Hippocampal formation (tissue), 2 donors: ENCODE measurements around the gene CACNA1H.

ENCODE experiments used
- DNase-seq, 2 donors: peaks; one replicate each; lab custom pipeline; 2025; lab: John Stamatoyannopoulos, UW

Gene CACNA1H

DNA sequence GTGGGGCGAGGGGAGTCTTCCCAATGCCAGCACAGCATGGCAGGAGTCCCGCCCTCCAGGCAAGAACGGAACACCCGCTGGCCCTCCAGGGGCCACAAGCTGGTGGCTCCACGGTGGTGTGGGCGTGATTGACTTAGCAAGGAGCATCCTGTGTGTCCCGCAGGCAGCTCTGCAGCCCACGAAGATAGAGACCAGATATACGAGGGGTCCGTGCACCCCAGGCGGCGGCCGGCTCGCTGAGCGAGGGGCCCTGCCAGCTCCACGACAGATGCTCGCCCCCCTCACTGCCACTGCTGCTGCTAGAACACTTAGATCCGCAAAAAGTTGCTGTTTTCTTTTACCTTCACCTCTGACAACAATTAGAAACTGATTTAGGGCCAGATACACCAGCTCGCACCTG lies 10.0 kb upstream of the CACNA1H start:
- DNase-seq, result no peak

DNA sequence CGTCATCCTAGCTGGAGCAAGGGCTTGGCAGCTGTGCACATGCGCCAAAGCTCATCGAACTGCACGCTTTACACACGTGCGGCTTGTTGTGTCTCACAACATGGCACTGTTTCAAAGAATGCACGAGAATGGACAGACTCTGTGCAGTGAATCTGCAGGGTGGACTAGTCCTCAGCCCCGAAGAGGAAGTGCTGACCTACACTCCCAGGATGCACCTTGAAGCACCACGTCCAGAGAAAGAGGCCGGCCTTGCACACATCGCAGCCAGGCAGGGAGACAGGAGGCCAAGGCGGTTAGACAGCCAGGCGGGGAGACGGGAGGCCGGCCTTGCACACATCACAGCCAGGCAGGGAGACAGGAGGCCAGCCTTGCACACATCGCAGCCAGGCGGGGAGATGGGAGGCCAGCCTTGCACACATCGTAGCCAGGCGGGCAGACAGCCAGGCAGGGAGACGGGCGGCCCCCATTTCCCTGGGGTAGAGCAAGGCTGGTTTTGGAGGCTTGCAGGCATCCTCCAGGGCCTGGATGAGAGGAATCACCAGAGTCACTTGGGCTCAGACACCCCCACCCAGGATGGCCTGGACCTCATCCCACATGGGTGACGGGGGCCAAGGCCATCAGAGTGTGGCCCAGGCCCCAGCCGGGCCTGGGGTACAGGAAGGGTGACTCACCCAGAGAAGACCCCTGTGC lies 9.0 kb upstream of the CACNA1H start:
- DNase-seq, result no peak

DNA sequence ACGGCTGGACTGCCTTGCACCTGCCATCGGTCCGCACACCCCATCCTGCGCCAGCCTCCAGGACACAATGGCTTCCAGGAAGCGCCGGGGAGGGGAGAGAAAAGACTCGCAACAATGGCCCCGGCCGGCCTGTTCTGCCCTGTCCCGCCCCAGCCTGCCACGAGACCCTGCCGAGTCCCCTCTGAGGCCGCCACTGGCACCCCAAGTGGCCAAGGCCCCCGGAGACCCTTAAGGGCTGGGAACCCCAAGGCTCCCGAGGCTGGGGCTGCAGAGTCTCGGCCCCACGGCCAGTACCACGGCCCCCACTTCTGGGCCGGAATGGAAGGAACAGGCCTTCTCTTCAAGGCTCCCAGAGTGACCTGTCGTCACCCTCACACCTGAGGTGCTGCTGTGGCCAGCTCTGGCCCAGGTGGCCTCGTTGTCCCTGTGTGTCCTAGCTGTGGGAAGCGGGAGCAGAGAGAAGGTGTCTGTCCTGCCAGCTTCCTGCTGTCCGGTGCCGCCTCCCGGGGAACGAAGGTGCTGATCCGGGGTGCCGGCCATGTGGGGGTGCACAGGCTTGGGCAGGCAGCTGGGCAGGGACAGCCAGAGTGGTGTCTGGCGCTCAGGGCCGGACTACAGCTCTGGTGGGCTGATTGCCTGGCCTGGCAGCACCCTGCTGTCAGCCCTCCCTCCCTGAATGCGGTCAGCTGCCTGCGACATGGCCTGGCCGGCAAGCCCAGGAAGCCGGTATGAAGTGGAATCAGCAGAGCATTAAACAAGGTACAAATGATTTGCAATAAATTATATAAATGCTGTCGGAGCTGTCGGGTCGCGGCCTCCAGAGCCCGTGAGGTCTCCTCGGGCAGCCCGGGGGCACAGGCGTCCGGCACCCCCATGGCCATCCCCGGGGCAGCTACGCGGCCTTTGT lies 8.2 kb upstream of the CACNA1H start:
- no peak for DNase-seq

DNA sequence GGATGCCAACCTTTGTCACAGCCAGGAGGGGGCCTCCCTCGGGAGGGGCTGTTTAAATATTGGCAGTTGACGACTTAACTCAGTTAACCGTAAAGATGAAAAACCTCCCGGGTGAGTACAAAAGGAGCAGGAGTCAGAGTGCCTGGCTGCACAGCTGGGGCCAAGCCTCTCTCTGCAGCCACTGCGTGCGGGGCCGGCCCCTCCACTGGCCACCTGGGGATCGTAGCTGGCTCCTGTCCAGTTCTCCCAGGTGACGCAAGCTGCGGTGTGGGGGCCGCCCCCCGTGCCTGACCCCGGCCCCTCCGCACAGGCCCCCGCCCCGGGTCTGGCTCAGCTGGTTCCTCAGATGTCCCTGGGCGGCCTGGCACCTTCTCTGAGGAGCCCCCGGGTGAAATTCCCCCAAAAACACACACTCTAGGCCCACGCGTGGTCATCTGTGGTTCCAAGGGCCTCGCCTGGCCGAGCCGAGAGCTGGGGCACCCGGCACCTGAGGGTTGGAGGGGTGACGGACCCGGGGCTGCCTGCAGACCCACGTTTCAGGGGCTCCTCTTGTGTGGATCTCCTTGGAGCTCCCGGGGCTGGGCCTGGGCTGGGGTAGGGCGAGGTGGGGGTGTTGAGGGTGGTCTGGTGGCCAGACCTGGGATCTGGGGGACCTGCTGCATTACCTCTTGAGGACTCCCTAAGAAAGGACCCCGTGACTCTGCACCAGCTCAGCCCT lies 7.4 kb upstream of the CACNA1H start:
- DNase-seq, result no peak

DNA sequence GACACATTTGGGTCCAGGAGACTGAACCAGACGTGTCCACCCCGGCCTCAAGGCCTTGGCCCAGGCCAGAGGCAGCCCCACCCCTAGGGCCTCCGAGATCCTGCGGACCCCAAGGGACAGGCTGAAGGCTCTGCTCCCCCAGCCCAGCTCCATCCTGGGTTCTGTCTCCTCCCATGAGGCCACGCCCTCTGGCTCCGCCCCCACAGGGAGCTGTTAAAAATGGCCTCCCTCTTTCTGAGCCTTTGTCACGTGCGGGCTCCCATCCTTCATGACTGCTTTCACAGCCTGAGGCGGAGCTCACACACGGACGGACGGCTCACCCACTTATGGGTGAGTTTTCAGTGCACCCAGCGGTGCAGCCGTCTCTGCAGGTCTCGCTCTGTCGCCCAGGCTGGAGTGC lies 6.5 kb upstream of the CACNA1H start:
- DNase-seq, result no peak

DNA sequence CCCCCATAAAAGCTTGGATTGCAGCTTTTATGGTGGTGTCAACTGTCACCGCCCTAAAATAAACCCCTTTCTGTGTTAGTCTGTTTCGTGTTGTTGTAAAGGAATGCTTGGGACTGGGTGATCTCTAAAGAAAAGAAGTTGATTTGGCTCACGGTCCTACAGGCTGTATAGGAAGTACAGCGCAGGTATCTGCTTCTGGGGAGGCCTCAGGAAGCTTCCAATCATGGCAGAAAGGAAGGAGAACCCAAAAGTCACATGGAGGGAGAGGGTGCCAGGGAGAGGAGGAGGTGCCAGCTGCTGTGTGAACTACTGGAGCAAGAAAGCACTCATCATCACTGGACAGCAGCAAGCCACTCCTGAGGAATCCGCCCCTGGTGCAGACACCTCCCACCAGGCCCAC lies 5.9 kb upstream of the CACNA1H start:
- DNase-seq, result no peak

DNA sequence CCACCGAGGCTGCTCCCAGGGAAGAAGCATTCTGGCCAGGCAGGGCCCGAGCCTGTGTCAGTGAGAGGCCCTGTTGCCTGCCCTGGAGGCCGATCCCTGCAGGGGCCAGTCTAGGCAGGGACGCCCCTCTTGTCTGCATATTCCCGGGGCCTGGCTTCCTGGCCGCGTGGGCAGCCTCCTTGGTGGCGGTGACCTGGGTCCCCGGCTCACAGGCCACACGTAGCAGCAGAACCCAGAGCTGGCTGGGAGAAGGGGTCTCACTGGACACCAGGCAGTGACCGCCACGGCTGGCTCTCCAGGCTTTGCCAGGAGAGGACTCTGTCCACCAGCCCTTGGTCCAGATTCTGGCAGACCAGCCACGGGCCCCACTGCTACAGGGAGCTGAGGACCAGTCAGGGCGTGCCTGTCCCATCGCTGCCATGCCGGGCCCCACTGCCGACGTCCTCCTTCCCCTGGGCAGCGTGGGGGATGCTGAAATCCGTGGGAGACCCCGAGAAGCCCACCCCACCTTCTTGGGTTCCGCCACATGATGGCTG lies 3.7 kb upstream of the CACNA1H start:
- DNase-seq, result no peak

DNA sequence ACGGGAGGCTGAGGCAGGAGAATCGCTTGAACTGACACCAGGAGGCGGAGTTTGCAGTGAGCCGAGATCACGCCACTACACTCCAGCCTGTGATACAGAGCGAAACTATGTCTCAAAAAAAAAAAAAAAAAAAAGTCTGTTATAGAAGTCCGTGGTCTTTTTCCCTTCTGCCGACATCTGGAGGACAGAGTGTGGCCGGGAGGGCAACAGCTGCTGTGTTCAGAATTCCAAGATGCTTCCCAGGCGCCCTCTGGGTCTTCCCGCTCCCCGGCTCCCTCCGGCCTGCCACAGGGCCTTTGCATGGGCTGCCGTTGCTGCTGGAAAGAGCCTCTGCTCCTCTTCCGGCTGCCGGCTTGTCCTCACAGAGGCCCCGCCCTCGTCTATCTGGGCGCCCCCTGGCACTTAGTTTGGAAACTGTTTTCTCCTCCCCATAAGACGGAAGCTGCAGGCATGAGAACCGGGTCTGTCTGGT lies 2.4 kb upstream of the CACNA1H start:
- no peak for DNase-seq

DNA sequence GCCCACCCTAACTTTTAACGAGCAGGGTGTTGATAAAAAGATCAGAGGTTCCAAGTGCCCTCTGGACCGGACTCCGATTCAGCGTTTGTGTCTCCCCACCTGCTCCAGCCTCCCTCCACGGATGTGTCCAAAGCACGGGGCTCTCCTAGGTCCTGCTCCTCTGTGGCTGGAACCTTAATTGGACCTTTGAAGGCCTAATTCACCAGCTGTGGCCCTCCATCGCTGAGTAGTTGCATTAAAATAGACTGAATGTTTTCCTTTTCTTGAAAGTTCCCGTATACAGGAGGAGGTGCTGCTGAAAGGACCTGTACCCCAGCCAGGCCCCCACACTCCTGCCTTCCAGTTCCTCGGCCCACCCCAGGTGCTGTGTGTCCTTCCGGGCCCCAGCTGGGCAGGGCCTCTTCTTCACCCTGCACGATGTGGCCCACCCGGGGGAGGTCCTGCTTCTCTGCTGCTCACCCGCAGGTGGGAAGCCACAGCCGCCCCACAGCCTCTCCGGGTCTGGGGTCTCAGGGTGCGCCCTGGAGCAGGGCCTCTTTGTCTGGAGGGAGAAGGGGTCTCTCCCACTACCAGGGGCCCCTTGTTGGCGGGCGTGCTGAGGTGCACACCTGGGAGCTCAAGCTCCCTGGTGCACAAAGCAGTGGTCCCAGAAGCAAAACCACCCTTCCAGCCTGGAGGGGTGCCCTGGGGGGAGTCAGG lies 1.3 kb upstream of the CACNA1H start:
- DNase-seq, result no peak

DNA sequence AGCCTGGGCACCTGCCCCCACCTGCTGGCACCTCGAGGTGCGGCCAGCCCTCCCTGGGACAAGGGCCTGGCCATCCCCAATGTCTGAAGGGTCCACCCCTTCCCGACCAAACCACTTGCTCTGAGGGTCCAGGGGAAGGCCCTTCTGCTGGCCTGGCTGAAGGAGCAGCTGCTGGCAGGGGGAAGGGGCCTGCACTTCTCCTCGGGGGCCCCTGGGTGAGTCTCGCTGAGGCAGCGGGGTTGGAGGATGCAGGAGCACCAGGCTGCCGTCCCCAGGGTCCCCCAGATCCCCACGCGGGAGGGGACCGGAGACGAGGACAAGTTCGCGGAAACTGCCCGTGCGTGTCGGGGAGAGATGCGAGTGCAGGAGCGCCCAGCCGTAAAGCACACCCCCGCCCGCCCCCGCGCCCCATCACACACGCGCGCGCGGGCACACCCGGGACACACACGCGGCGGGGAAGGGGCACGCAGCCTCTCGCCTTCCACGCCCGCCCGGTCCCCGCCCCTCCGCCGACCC lies 725 bp upstream of the CACNA1H start:
- no peak for DNase-seq

DNA sequence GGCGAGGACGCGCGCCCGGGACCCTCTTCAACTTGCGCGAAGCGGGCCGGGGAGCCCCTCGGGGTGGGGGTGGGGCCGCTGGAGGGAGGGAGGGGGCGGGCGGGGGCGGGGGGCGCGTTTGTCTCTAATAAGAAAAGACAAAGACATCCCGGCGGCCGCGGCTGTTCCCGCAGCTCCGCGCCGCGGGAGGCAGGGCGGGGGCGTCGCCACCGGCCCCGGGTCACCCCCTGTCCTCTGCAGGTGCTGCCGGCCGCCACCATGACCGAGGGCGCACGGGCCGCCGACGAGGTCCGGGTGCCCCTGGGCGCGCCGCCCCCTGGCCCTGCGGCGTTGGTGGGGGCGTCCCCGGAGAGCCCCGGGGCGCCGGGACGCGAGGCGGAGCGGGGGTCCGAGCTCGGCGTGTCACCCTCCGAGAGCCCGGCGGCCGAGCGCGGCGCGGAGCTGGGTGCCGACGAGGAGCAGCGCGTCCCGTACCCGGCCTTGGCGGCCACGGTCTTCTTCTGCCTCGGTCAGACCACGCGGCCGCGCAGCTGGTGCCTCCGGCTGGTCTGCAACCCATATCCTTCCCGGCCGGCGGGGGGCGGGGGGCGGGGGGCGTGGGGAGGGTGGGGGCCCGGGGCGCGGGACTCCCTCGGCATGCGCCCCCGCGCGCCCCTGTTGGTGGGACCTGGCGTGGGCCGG lies 714 bp downstream of the CACNA1H start:
- no peak for DNase-seq

DNA sequence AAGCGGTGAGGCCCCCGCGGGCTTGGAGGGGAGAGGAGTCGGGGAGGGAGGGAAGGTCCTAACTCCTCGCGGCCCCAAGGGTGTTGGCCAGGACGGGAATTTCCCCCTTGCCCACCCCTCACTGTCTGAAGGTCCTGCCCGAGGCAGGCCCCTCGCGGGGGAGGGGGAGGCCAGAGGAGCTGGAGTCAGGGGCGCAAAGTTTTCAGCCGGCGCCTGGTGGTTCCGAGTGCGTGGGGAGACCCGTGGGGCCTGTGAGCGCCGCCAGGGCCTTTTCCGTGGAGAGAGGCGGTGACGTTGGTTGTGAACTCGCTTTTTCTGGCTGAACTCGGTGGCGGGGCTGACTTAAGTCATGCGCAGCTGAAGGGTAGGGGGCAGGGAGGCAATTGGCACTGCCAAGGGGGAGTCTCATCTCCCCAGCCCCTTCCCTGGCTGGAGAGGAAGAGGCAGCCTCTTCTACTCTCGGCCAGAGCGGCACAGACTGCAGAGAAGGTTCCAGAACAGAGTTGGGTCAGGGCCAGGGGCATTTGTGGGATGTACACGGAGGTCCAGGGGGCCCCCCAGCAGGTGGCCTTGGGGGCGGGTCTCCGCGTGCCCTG lies 1.5 kb downstream of the CACNA1H start:
- no peak for DNase-seq

DNA sequence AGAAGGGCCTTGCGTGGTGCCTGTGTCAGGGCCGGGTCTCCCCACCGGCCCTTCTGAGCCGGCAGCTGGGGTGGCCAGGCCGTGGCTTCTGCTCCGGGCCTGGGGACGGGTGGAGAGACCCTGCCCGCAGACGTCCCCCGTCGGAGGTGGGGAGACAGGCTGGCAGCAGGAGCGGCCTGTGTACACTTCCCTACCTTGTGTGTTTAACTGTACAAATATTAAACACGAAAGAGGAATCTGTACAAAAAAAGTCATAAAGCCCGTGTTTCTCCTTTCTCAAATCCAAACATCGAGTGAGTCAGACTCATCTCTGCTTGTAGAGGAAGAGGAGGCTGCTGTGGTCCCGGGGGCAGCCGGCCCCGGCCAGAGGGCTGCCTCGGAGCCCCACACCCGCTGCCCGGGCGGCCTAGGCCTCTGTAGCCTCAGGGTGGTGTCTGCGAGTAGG lies 2.0 kb downstream of the CACNA1H start:
- DNase-seq, result no peak

DNA sequence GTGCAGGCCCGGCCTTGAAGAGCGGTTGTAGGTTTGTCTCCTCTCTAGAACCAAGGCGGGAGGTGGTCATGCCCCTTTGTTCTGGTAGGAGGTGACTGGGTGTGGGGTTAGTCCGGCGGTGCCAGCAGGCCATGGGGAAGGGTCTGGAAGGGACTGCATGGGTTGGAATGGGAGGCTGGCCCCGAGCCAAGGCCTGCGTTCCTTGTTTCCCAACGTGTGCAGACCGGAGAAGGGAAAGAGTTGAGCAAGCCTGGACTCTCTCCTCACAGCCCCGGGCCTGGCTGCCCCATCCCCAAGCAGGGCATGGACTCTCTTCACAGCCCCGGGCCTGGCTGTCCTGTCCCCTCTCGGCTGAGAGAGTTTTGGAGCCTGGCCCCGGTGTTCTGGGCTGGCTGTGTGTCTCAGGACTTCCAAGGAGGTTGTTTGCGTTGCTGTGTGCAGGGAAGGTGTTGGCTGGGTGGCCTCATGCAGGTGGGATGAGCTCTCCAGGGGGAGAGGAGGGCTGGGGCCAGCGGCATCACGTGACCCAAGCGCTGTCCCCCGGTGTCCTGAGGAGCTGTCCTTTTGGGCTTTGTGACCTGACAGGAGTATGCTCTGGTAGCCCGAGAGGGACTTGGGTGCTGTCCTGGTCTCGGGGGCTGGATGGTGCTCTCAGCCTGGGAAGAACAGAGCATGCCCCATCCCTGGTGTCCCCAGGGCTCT lies 2.6 kb downstream of the CACNA1H start:
- no peak for DNase-seq

DNA sequence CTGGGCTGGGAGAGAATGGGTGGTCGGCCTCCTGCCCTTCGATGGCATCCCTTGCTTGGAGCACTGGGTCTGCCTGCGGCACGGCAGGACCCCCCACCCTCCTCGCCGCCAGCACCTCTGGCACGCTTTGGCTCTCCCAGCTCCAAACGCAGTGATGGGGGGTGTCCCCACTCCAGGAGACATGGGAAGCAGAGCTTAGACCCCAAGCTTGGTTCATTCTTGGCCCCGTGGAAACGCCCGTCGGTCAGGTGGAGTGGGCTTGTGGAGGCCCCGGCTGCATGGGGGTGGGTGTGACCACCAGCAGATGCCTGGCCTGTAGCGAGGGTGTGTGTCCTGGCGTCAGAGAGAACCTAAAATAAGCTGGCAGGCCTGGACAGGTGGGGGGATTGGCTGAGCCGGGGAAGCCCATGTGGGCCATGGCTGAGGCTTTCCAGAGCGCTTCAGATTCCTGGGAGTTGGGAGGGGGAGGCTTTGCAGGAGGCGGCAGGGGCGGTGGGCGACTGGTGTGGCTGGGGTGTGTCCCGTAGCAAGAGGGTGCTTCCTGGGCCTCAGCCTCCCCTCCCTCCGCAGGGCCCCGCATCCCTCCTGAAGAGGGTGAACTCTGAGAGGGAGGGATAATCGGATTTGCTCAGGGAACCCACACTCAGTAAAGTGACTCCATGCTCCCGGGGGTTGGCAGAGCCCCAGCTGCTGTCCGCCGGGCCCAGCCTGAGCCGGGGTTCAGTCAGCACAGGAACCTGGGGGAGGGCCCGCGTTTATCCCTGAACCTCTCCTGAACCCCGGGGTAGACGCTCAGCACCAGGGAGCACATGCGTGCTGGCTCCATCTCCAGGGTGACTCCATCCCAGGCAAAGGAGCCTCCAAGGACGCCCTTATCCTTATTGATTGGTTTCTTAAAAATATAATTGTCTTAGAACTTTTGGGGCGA lies 3.4 kb downstream of the CACNA1H start:
- no peak for DNase-seq

DNA sequence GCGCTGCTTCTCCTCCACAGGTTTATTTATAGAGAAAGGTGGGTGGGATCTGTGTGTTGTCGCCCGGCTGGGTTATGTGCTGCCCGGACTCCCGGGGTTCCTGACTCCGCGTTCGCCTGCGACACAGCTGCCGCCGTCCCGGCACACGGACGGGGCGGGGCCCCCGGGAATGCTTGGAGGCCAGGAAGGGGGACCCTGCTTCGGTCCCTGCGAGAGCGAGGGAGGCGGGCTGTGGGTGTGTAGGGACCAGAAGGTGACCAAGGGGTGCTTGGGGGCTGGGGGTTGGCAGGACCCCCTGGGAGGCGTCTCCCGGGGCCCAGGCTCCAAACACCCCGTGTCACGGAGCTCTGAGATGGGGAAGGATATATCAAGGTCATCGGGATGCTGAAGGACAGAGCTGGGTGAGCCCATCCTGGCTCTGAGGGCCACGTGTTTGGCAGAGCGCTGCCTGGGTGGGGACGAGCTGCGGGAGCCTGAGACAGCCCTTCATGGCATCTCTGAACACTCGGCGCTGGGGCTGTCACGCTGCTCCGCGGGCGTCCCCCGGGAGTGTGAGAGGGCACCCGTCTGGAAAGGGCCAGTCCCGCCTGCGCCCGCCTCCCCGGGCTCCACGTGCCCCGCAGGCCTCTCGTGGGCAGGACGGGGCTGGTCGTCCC lies 4.2 kb downstream of the CACNA1H start:
- DNase-seq, result no peak

DNA sequence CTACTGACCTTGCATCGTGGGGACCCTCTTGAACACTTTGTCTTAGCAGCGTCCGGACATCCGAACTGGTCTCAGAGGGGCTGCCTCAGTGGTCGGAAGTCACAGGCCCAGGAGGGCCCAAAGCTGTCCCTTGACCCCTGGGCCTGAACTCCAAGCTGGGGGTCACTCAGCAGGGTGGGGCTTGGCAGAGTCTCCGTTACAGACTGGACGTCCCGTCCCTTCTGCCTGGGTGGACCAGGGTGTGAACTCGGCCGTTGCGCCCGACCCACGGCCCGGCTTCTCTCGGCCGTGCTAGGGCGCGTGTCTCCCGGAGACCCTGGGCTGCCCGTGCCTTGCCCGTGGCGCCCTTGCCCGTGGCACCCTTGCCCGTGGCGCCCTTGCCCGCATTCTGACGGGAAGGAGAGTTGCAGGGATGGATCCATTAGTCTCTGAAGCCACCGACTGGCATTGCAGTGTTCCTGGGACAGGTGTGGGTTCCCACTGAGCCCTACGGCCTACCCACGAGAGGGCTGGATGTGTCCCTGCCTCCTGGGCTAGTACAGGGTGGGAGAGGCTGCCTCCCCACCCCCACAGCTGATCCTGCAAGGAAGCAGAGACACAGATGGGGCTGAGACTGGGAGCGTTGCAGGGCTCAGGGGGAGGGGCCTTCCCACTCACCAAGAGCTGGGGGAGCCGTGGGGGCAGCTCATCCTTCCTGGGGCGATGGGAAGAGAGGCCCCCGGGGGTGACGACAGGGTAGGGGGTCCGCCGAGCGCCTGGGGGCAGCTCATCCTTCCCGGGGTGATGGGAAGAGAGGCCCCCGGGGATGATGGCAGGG lies 4.9 kb downstream of the CACNA1H start:
- no peak for DNase-seq
